Colonic mucosa (tissue), 4 donors: ENCODE data around the gene UGCG. TPM values are rescaled to one million over a fixed set of nuclear protein-coding genes. Genes with fewer than 3 reads are reported as not detected.
"Not testable (repeated sequence)": the region's sequence is repeated elsewhere in the genome, so short reads cannot be mapped to it uniquely, and the experiment has no call there.

Source experiments
- DNase-seq: peaks from one replicate; pipeline ENCODE4 v3.0.0-alpha.2; 2020
- H3K27ac ChIP-seq: fragments of 200-600 bp; one replicate; pipeline ENCODE4 v1.8.0; 2021
- H3K27me3 ChIP-seq: fragments of 200-600 bp; one replicate; pipeline ENCODE4 v1.8.0; 2021
- H3K36me3 ChIP-seq: fragments of 200-600 bp; one replicate; pipeline ENCODE4 v1.8.0; 2021
- H3K4me1 ChIP-seq: fragments of 200-600 bp; one replicate; pipeline ENCODE4 v1.8.0; 2021; ENCODE audit warnings: mild to moderate bottlenecking
- H3K4me3 ChIP-seq: fragments of 200-600 bp; one replicate; pipeline ENCODE4 v1.8.0; 2021
- H3K9ac ChIP-seq, 2 donors: one replicate each; pipeline ENCODE4 v1.7.0; 2013; ENCODE audit warnings: control low read depth in 2 of 2, low read depth in 2 of 2, low read length in 2 of 2
- H3K9me3 ChIP-seq: fragments of 200-600 bp; one replicate; pipeline ENCODE4 v1.8.0; 2021
- intact Hi-C: fragments of 100-400 bp; cut with DNase I; formaldehyde crosslinking; loops from one replicate; pipeline ENCODE4 v1.14.1; 2022
- total RNA-seq, 2 donors: library from RNA; stranded (reverse); fragmentation: NEBNext Ultra II Directional in 1 of 2; extraction: Animal tissue kit (Norgen Biotek cat#: 25700) in 1 of 2; gene quantifications; one replicate each; pipeline ENCODE4 v1.2.1, GENCODE V29; 2021
- TF ChIP-seq, protein P1 (sequence below): fragments of 200-600 bp; IDR thresholded peaks from one replicate; pipeline ENCODE4 v1.8.0; 2022; ENCODE audit warnings: antibody characterized with exemption, mild to moderate bottlenecking
- donor health status: healthy.
- donor health status: DM: no; HTN: no; CAD: no.
- donor health status: DM: no; HTN: no; CAD: no.

UGCG gene
- total RNA-seq, 2 donors from 2014 or later, result 17.6 to 56.1 TPM

DNA sequence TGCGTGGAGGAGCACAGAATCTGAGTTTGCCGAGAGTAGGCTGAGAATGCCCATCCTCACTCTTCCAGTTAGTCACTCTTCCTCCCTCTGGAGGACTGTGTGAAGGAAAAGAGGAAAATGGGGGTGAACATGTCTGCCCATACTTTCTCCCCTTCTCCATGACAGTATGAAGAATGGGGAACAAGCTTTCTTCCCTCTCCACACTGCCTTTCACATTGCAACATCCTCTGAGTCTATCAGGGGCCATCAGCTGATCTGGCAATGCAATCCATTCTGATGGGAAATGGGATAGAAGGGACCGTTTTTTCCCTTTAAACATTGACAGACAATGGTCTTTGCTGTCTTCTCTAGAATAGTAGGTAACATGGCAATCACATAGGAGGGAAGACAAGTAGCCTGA is 56.8 kb downstream of the UGCG start:
- Histone ChIP-seq H3K27ac (no peak overlapping the region), H3K36me3 (no peaks in the 10 kb centered on the region), H3K9me3 (no peaks in the 10 kb centered on the region), H3K27me3 (no peaks in the 10 kb centered on the region), H3K4me1 (no peaks in the 10 kb centered on the region), H3K4me3 (no peak overlapping the region), H3K9ac (no peak overlapping the region)
- TF ChIP-seq, protein P1, sequence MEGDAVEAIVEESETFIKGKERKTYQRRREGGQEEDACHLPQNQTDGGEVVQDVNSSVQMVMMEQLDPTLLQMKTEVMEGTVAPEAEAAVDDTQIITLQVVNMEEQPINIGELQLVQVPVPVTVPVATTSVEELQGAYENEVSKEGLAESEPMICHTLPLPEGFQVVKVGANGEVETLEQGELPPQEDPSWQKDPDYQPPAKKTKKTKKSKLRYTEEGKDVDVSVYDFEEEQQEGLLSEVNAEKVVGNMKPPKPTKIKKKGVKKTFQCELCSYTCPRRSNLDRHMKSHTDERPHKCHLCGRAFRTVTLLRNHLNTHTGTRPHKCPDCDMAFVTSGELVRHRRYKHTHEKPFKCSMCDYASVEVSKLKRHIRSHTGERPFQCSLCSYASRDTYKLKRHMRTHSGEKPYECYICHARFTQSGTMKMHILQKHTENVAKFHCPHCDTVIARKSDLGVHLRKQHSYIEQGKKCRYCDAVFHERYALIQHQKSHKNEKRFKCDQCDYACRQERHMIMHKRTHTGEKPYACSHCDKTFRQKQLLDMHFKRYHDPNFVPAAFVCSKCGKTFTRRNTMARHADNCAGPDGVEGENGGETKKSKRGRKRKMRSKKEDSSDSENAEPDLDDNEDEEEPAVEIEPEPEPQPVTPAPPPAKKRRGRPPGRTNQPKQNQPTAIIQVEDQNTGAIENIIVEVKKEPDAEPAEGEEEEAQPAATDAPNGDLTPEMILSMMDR, result no peak
- DNase-seq, result no peak
- intact Hi-C loops, result no loop called here

DNA sequence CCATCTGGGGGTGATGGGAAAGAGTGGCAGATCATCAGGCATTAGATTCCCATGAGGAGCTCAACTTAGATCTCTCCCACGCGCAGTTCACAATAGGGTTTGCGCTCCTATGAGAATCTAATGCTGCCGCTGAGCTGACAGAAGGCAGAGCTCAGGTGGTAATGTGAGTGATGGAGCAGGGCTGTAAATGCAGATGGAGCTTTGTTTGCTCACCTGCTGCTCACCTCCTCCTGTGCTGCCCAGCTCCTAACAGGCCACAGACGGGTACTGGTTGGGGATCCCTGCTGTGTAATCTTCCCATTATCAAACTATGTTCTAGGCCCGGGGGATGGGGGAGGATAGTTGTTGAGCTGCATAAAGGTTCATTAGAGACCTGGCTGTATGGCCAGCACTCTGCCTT is 58.4 kb downstream of the UGCG start:
- no peak for DNase-seq
- Histone ChIP-seq H3K27ac (no peak overlapping the region), H3K9me3 (no peaks in the 10 kb centered on the region), H3K27me3 (no peaks in the 10 kb centered on the region), H3K36me3 (no peaks in the 10 kb centered on the region), H3K4me3 (no peak overlapping the region), H3K9ac (no peak overlapping the region), H3K4me1 (peaks cover 5% of the 10 kb centered on the region)
- TF ChIP-seq, protein P1, result no peak
- intact Hi-C loops, result no loop called here

DNA sequence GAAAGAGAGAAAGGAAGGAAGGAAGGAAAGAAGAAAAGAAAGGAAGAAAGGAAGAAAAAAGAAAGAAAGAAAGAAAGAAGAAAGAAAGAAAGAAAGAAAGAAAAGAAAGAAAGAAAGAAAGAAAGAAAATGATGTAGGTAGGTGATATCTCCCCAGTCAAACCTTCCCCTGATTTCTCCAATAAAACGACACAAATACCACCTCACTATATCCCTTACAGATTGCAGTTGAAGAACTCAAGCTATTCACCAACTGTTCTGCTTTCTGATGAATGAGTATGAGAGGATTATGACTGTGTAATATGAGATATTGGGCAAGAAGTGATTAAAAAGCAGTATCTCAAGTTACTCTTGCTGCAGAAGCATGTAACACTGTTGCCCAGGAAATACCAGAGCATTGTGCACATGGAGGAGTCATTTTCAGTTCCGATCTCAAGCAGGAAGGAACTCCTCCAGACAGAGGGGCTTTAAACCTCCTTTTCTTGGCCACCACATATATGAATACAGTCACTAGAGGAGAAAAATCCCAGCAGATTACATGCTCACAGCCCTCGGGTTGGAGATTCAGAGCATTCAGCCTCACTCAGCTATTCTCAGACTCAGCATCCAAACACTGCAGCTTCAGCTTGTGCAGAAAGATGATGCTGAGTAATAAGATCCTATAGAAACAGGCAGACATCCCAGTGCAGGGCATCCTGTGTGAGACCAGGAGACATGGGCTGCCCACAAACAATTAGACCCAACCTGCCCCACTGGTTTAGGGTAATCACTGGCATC is 61.4 kb downstream of the UGCG start:
- no peaks in the 10 kb centered on the region for H3K36me3 ChIP-seq
- no peaks in the 10 kb centered on the region for H3K27me3 ChIP-seq
- intact Hi-C loops, result no loop called here
- TF ChIP-seq, protein P1, result no peak
- DNase-seq, result no peak
- H3K4me1 ChIP-seq, result peaks cover 5% of the 10 kb centered on the region
- H3K4me3 ChIP-seq, result no peak overlapping the region
- no peaks in the 10 kb centered on the region for H3K9me3 ChIP-seq
- peak overlapping the region in 1 of 2 donors; percentile 32 for H3K9ac ChIP-seq
- H3K27ac ChIP-seq, result peak overlapping the region; percentile 58

DNA sequence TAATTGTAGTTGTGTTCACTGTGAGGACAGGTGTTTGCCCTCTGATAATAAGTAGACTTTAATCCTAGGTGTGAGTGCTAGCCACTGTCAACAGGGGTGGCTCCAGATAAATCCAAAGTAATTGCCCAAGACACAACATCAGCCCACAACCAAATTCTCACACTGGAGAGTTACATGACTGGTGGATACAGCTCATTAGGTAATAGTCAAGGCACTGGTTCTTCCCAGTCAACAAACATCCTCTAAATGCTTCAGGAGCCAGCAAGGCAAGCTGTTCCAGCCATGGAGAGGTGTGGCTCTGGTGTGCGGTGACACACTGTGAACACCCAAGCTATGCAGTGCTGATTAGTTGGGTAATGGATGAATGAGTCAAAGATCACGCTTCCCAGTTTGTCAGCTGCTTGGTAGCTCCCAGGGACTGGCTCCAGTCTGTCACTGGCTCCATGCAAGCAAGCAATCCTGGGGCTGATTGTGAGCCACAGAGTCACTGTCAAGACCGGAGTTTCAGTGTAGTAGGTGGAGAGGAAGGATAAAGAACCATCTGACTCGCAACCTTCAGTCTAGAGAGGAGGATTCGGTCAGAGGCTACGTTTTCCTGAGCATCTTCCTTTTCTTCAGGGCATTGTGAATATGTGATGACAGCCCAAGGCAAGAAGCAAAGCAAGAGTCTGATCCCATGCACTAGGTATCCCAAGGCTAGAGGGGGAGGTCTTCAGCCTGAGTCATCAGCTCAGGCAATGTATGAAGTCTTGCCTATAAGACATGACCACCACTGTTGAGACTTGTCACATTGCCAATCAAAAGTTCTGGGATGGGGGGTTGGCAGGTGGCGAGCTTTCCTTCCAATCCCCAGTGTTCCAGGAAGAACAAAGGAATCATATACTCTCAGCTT is 63.1 kb downstream of the UGCG start:
- H3K4me1 ChIP-seq, result peaks cover 5% of the 10 kb centered on the region
- TF ChIP-seq, protein P1, result no peak
- no peak overlapping the region for H3K4me3 ChIP-seq
- peak overlapping the region; percentile 58 for H3K27ac ChIP-seq
- DNase-seq, result peak; percentile 57
- no peaks in the 10 kb centered on the region for H3K36me3 ChIP-seq
- no peak overlapping the region for H3K9ac ChIP-seq
- no peaks in the 10 kb centered on the region for H3K27me3 ChIP-seq
- no peaks in the 10 kb centered on the region for H3K9me3 ChIP-seq
- intact Hi-C loops, result no loop called here

DNA sequence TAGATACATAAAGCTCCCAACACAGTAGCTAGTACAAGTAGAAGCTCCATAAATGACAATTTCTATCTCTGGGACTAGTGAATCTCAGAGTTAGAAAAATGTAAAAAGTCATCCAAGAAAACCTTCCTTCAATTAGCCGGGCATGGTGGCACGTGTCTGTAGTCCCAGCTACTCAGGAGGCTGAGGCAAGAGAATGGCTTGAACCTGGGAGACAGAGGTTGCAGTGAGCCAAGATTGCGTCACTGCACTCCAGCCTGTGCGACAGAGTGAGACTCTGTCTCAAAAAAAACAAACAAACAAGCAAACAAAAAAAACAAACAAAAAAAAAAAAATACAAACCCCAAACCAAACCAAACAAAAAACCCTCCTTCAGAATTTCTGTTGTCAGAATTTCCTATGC is 63.9 kb downstream of the UGCG start:
- H3K4me3 ChIP-seq, H3K4me1 ChIP-seq, H3K9ac ChIP-seq, H3K27me3 ChIP-seq, DNase-seq, H3K9me3 ChIP-seq, intact Hi-C loops, H3K36me3 ChIP-seq: not testable (repeated sequence)
- peak overlapping the region; percentile 58 for H3K27ac ChIP-seq
